NCI-H446 (cell line): ENCODE measurements around the gene PPP3R1.
"Not testable (repeated sequence)": the region's sequence is repeated elsewhere in the genome, so short reads cannot be mapped to it uniquely, and the experiment has no call there.

Experiments
- DNase-seq, 2 experiments: peaks; one replicate each; lab custom pipeline; 2025; lab: John Stamatoyannopoulos, UW

Gene PPP3R1

GRCh38 chr2:68188831-68189230 lies 63.5 kb downstream of the PPP3R1 start:
- DNase-seq, result no peak

GRCh38 chr2:68187329-68187728 lies 65.0 kb downstream of the PPP3R1 start:
- no peak for DNase-seq

DNA sequence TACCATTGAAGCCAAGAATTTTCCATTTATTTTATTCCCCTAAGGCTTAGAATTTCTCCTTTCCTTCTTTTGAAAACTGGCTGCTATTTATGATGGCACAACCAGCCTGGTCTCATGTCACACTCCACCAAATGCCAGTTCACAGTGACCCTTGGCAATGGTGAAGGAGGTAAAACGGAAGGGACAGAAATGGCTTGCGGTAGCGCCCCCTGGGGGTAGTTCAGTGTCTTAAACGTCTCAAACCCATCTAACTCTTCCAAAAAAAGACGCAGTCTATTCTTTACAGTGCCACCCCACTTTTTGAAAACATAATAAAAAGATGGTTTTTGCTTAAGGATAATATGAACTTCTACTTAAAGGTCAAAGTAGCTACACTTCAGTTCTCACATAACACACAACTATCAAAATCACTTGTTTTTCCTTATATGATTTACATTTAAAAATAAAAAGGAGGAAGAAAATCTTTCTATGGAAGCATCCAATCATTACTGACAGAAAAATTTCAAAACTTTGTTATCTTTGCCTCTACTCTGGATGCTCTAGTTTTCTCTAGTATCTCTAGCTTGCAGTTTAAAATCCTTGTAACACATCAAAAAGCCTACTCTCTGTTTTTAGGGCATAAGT lies 66.7 kb downstream of the PPP3R1 start:
- peak; percentile 1 to 44 for DNase-seq

- DNase-seq, result no peak
These were observed 69.4 kb downstream of the PPP3R1 start for GRCh38 chr2:68182902-68183301.

- no peak for DNase-seq
These were observed 73.2 kb downstream of the PPP3R1 start for GRCh38 chr2:68178954-68179627.

GRCh38 chr2:68178432-68178831 lies 73.9 kb downstream of the PPP3R1 start:
- no peak for DNase-seq

DNA sequence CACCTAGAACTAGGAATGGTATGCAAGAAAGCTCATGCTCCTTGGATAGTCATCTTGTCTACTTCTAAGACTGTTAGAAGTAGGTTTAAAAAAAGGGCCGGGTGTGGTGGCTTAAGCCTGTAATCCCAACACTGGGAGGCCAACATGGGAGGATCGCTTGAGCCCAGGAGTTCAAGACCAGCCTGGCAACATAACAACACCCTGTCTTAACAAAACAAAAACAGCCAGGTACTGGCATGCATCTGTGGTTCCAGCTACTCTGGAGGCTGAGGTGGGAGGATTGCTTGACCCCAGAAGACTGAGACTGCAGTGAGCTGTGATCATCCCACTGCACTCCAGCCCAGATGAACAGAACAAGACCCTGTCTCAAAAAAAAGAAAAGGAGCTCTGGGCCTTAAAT lies 74.8 kb downstream of the PPP3R1 start:
- DNase-seq, result no peak

DNA sequence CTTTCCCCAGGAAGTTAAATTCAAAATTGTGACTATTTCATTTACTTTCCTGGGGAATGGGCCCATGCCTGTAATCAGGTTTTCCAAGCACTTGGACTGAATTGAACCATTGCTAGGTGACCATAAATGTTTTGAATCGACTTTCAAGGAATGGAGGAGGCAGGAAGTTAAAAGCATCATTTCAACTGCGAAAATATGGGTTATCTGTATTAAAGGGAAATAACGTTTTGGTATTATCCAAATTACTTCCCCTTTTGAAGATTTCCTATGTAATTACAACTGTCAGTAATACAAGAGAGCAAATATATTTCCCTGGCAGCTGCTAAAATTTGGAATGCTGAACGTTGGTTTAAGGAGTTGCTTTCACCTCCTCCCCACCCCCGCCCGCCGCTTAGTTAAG lies 75.7 kb downstream of the PPP3R1 start:
- no peak for DNase-seq

DNA sequence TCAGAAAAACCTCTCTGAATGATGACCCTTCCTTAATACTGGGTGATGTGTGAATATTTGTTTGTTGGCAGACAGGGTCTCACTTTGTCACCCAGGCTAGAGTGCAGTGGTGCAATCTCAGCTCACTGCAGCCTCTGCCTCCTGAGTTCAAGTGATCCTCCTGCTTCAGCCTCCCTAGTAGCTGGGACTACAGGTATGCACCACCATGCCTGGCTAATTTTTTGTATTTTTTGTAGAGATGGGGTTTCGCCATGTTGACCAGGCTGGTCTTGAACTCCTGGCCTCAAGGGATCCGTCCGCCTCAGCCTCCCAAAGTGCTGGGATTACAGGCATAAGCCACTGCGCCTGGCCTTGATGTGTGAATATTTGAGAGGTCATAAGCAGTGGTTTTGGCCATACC lies 77.1 kb downstream of the PPP3R1 start:
- DNase-seq, result not testable (repeated sequence)

GRCh38 chr2:68172990-68173700 lies 79.2 kb downstream of the PPP3R1 start:
- no peak for DNase-seq

DNA sequence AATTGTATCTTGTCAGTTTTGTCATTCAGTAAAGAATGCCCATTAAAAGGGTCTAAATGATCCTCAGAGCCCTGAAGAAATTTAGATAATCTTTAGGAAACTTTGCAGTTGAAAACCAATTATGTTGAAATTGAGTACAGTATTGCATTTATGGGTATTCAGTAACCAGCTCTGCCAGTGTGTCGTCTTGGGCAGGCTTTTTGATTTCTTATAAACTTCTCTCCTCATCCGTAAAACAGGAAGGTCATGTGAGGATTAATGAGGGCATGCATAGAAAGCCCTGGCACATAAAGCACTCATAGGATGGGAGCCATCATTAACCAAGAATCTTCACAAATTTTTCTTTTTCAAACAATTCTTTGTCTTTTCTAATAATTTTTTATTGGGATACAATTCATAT lies 79.8 kb downstream of the PPP3R1 start:
- no peak for DNase-seq

DNA sequence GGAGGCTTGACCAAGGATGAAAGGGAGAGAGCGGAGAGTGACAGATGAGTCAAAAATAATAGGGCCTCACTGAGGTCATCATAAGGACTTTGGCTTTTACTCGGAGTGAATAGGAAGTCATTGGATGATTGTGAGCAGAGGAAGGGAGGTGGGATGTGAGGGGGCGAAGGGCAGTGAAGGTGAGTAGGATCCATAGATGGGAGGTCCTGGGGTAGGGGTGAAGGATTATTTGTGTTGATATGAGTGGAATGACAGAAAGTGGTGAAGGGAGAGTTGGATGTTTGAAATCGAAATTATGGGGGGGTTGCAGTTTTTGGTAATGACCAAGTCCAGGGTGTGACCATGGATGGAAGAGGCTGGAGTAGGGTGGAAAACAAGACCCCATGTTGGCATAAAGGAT lies 80.6 kb downstream of the PPP3R1 start:
- no peak for DNase-seq

- DNase-seq, result no peak
These were observed 81.2 kb downstream of the PPP3R1 start for GRCh38 chr2:68171146-68171545.

DNA sequence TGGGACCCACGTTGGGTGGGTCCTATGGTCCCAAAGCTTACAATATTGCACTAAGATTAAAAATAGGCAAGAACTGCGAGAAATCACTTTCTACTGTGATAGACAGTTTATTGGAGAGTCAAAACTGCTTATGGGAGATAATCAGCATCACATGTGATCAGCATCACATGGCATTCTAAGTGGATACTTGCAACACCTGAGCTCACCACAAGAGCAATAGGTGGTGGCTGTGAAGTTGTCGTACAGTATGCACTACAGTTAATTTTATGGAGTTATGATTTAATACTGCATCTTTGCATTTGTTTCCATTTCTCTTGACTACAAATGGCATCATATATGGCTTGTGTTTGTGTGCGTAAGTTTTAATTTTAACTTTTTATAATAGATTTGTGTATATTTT lies 83.0 kb downstream of the PPP3R1 start:
- no peak for DNase-seq

GRCh38 chr2:68167186-68167585 lies 85.1 kb downstream of the PPP3R1 start:
- no peak for DNase-seq

DNA sequence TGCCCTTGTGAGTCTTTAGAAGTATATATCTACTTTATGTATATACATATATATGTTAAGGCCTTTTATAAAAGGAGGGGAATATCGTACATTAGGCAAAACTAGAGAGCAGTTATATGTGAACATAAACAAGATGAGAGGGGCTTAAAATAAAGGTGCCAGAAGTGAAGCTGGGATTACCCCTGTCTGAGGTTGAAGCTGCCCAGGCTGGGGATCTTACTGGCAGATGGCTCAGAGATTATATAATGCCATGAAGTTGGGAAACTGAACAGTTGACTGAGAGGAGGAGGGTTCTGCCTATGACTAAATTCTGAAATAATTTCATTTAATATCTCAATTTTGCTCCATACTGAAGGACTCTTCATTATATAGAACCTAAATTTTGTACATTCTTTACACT lies 88.7 kb downstream of the PPP3R1 start:
- no peak for DNase-seq

- DNase-seq, result peak in 1 of 2 experiments; percentile 32
These were observed 94.2 kb downstream of the PPP3R1 start for GRCh38 chr2:68158134-68158447.

- DNase-seq, result peak; percentile 95 to 96
These were observed 94.8 kb downstream of the PPP3R1 start, which contains the start of gene PNO1 for GRCh38 chr2:68157402-68158133. TSS of gene PNO1 (plus strand) at chr2:68157888. CDS start at chr2:68157935, 47 bp downstream.

DNA sequence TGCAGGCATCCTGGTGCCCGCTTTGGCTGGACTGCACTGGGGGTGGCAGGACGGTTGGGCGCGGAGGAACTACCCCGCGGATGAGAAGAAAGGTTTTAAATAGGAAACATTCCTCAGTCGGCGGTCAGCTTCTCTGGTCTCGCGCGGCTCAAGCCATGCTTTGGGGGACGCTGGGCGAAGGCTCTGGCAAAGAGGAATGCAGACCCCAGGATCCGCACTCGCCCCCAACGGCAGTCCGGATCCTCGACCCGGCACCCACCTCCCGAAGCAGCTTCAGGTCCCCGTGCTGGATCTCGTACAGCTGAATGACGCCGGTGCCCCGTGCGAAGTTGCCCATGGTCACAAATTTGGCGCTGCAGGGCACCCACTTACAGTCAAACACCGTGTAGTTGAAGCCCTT lies 95.3 kb downstream of the PPP3R1 start:
- DNase-seq, result no peak

DNA sequence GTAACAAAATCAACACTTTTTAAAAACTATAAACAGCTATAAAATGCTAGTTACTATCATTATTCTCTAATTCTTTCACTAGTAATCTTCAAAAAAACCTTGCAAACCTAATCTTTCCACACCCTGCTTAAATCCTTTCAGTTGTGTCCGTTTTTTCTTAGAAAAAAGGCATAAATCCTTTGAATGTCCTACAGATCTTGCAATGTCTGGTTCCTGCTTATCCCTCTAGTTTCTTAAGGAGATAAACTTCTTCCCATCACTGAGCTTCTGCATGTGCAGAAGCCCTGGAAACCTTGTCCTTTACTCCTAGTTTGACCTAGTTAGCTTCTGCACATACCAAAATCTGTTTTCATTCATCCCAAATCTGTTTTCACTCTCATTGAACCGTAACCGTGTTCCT lies 95.9 kb downstream of the PPP3R1 start:
- no peak for DNase-seq

GRCh38 chr2:68155618-68156017 lies 96.7 kb downstream of the PPP3R1 start:
- DNase-seq, result no peak

- DNase-seq, result no peak
These were observed 99.5 kb downstream of the PPP3R1 start for GRCh38 chr2:68152681-68153347.
